B cell (primary cell): ENCODE data around the gene ROPN1.
"Not testable (repeated sequence)": the region's sequence is repeated elsewhere in the genome, so short reads cannot be mapped to it uniquely, and the experiment has no call there.

Source experiments
- CTCF ChIP-seq: fragments of 200-600 bp; IDR thresholded peaks from one replicate; pipeline ENCODE4 v1.8.0; 2022; ENCODE audit warnings: antibody characterized with exemption, mild to moderate bottlenecking
- EZH2 ChIP-seq: IDR thresholded peaks from 2 replicates; pipeline ENCODE4 v1.6.1; 2012; ENCODE audit warnings: borderline replicate concordance, low read depth, mild to moderate bottlenecking, moderate library complexity, low read length; ENCODE audit not compliant: insufficient read depth, poor library complexity, severe bottlenecking

GRCh38 chr3:123975030-123975429, 16.9 kb downstream of the ROPN1 start:
- not testable (repeated sequence) for TF ChIP-seq CTCF, EZH2
